ENCODE results near the gene PRKAR1B.
A peak's percentile ranks its signal among the peaks of the same experiment; 100 is the strongest.

PRKAR1B gene

DNA sequence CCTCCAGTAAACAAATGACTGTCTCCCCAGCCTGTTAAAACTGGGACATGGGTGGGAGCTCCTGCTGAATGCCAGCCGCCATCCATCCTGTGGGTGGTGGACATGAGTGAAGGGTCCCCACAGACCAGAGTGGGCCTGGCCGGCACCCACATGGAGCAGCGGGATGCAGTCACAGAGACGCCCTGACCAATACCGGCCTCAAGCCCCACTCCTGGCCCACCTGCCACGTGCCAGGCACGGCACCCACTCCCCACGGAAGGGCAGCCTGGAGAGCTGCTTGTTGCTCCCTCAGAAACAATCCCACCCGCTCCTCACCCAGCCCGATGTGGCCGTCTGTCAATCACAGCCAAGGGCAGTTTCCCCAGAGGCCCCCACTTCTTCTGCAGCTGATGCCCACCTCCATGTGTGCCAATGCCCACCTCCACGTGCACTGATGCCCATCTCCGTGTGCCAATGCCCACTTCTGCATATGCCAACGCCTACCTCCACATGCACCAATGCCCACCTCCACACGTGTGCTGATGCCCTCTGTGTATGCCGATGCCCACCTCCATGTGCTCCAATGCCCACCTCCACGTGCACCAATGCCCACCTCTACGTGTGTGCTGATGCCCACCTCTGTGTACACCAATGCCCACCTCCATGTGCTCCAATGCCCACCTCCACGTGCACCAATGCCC, 43.4 kb downstream of the PRKAR1B start:
- DNase-seq (ENCODE audit: low spot score) (peak; percentile 23), ATAC-seq (ENCODE audit: low read depth) (no peak)
- H3K4me3 ChIP-seq (ENCODE audit: severe bottlenecking): no peak overlapping the region
- TF ChIP-seq, protein P1, sequence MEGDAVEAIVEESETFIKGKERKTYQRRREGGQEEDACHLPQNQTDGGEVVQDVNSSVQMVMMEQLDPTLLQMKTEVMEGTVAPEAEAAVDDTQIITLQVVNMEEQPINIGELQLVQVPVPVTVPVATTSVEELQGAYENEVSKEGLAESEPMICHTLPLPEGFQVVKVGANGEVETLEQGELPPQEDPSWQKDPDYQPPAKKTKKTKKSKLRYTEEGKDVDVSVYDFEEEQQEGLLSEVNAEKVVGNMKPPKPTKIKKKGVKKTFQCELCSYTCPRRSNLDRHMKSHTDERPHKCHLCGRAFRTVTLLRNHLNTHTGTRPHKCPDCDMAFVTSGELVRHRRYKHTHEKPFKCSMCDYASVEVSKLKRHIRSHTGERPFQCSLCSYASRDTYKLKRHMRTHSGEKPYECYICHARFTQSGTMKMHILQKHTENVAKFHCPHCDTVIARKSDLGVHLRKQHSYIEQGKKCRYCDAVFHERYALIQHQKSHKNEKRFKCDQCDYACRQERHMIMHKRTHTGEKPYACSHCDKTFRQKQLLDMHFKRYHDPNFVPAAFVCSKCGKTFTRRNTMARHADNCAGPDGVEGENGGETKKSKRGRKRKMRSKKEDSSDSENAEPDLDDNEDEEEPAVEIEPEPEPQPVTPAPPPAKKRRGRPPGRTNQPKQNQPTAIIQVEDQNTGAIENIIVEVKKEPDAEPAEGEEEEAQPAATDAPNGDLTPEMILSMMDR (IDR thresholded peaks at IDR 0.05; ENCODE audit: poor library complexity, severe bottlenecking): no peak
- no peaks in the 10 kb centered on the region for H3K4me1 ChIP-seq (ENCODE audit: insufficient read depth, poor library complexity, severe bottlenecking)
- H3K9me3 ChIP-seq (ENCODE audit: severe bottlenecking): peaks cover 11% of the 10 kb centered on the region
- H3K27me3 ChIP-seq (ENCODE audit: insufficient read depth, poor library complexity, severe bottlenecking): no peaks in the 10 kb centered on the region
- peaks cover 8% of the 10 kb centered on the region for H3K36me3 ChIP-seq (ENCODE audit: low read depth)
- no peak overlapping the region for H3K27ac ChIP-seq (ENCODE audit: poor library complexity, severe bottlenecking)

- H3K27me3 ChIP-seq (ENCODE audit: insufficient read depth, poor library complexity, severe bottlenecking): no peaks in the 10 kb centered on the region
- peaks cover 11% of the 10 kb centered on the region for H3K36me3 ChIP-seq (ENCODE audit: low read depth)
- no peaks in the 10 kb centered on the region for H3K4me1 ChIP-seq (ENCODE audit: insufficient read depth, poor library complexity, severe bottlenecking)
- TF ChIP-seq, protein P1 (IDR thresholded peaks at IDR 0.05; ENCODE audit: poor library complexity, severe bottlenecking): no peak
- no peak overlapping the region for H3K27ac ChIP-seq (ENCODE audit: poor library complexity, severe bottlenecking)
- ATAC-seq (ENCODE audit: low read depth) (no peak), DNase-seq (ENCODE audit: low spot score) (peak; percentile 34)
- no peak overlapping the region for H3K4me3 ChIP-seq (ENCODE audit: severe bottlenecking)
- H3K9me3 ChIP-seq (ENCODE audit: severe bottlenecking): peaks cover 11% of the 10 kb centered on the region
Observed at GRCh38 chr7:682810-683209, 44.3 kb downstream of the PRKAR1B start.

GRCh38 chr7:681551-682307, 45.4 kb downstream of the PRKAR1B start:
- no peaks in the 10 kb centered on the region for H3K27me3 ChIP-seq (ENCODE audit: insufficient read depth, poor library complexity, severe bottlenecking)
- ATAC-seq (ENCODE audit: low read depth) (no peak), DNase-seq (ENCODE audit: low spot score) (peak; percentile 22)
- H3K9me3 ChIP-seq (ENCODE audit: severe bottlenecking): peaks cover 11% of the 10 kb centered on the region
- H3K4me1 ChIP-seq (ENCODE audit: insufficient read depth, poor library complexity, severe bottlenecking): no peaks in the 10 kb centered on the region
- H3K36me3 ChIP-seq (ENCODE audit: low read depth): peaks cover 15% of the 10 kb centered on the region
- H3K4me3 ChIP-seq (ENCODE audit: severe bottlenecking): no peak overlapping the region
- H3K27ac ChIP-seq (ENCODE audit: poor library complexity, severe bottlenecking): no peak overlapping the region
- TF ChIP-seq, protein P1 (IDR thresholded peaks at IDR 0.05; ENCODE audit: poor library complexity, severe bottlenecking): no peak

DNA sequence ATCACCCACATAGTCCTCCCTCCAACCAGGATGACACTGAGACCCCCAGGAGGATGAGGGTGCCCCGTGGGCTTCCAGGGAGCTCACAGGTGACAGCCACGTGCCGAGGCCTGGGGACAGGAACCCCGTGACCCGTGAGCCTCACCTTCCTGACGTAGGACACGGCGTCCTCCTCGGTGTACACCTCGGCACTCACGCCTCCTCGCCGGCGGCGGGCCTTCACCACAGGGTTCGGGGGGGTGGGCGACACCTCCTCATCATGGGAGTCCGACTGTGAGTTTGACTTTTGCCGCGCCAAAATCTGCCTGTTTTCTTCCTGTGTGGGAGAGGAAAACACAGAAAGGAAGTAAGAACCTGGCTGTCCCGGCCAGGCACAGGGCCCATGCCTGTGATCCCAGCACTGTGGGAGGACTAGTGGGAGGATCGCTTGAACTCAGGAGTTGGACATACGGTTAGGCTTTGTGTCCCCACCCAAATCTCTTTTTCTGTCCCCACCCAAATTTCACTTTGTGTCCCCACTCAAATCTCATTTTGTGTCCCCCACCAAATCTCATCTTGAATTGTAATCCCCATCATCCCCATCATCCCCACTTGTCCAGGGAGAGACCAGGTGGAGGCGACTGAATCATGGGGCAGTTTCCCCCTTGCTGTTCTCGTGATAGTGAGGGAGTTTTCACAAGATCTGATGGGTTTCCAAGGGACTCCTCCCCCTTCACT, 46.5 kb downstream of the PRKAR1B start:
- Histone ChIP-seq H3K27ac (ENCODE audit: poor library complexity, severe bottlenecking) (no peak overlapping the region), H3K4me3 (ENCODE audit: severe bottlenecking) (no peak overlapping the region), H3K36me3 (ENCODE audit: low read depth) (peaks cover 18% of the 10 kb centered on the region), H3K27me3 (ENCODE audit: insufficient read depth, poor library complexity, severe bottlenecking) (no peaks in the 10 kb centered on the region), H3K9me3 (ENCODE audit: severe bottlenecking) (peaks cover 3% of the 10 kb centered on the region), H3K4me1 (ENCODE audit: insufficient read depth, poor library complexity, severe bottlenecking) (no peaks in the 10 kb centered on the region)
- ATAC-seq (ENCODE audit: low read depth): no peak
- DNase-seq (ENCODE audit: low spot score): peak; percentile 54
- TF ChIP-seq, protein P1 (IDR thresholded peaks at IDR 0.05; ENCODE audit: poor library complexity, severe bottlenecking): no peak

All from RWPE2 (cell line).